Measurements from ENCODE around the gene CABYR.

DNA sequence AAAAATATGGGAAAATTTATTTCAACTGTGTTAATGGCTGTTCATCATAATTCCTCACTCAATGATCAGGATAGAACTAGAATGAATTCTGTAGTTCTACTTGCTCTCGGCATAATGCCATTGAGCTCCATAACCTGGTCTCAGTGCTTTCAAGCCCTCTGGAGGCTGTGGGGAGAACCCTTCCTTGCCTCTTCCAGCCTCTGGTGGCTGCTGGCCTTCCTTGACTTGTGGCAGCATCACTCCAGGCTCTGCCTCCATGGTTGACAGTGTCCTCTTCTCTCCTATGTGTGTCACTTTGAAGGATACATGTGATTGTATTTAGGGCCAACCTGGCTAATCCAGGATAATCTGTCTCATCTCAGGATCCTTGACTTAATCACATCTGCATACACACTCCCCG lies 26.9 kb upstream of the CABYR start:
- no peak for TF ChIP-seq GATA2 (IDR thresholded peaks at IDR 0.05; ENCODE audit: low read depth, low read length)
- TF ChIP-seq GATA3 (IDR thresholded peaks at IDR 0.05; ENCODE audit: low read depth, low read length) = no peak

Measured in SH-SY5Y (cell line).